ENCODE data around the gene OR13A1. TPM values are rescaled to one million over a fixed set of nuclear protein-coding genes. Genes with fewer than 3 reads are reported as not detected.
"Not testable (repeated sequence)": the region's sequence is repeated elsewhere in the genome, so short reads cannot be mapped to it uniquely, and the experiment has no call there.

Gene OR13A1
- total RNA-seq, 2 donors from 2014 or later = not detected

DNA sequence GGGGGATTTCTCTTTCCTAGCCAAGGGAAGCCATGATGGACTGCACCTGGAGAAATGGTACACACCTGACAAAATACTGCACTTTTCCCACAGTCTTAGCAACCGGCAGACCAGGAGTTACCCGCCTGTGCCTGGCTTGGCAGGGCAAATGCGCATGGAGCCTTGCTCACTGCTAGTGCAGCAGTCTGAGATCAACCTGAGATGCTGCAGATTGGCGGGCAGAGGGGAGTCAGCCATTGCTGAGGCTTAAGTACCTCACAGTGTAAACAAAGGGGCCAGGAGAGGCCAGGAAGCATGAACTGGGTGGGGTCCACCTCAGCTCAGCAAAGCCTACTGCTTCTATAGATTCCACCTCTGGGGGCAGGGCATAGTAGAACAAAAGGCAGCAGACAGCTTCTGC lies 49.4 kb downstream of the OR13A1 start:
- intact Hi-C loops (cut with DNase I) = no loop called here
- Histone ChIP-seq H3K4me3 (no peak overlapping the region), H3K36me3 (no peaks in the 10 kb centered on the region), H3K9me3 (no peaks in the 10 kb centered on the region), H3K9ac (ENCODE audit: low read depth in 2 of 2, low read length in 2 of 2) (no peak overlapping the region), H3K27ac (no peak overlapping the region), H3K27me3 (no peaks in the 10 kb centered on the region), H3K4me1 (no peaks in the 10 kb centered on the region)
- no peak for DNase-seq
- TF ChIP-seq, protein P1, sequence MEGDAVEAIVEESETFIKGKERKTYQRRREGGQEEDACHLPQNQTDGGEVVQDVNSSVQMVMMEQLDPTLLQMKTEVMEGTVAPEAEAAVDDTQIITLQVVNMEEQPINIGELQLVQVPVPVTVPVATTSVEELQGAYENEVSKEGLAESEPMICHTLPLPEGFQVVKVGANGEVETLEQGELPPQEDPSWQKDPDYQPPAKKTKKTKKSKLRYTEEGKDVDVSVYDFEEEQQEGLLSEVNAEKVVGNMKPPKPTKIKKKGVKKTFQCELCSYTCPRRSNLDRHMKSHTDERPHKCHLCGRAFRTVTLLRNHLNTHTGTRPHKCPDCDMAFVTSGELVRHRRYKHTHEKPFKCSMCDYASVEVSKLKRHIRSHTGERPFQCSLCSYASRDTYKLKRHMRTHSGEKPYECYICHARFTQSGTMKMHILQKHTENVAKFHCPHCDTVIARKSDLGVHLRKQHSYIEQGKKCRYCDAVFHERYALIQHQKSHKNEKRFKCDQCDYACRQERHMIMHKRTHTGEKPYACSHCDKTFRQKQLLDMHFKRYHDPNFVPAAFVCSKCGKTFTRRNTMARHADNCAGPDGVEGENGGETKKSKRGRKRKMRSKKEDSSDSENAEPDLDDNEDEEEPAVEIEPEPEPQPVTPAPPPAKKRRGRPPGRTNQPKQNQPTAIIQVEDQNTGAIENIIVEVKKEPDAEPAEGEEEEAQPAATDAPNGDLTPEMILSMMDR (IDR thresholded peaks at IDR 0.05) = no peak

DNA sequence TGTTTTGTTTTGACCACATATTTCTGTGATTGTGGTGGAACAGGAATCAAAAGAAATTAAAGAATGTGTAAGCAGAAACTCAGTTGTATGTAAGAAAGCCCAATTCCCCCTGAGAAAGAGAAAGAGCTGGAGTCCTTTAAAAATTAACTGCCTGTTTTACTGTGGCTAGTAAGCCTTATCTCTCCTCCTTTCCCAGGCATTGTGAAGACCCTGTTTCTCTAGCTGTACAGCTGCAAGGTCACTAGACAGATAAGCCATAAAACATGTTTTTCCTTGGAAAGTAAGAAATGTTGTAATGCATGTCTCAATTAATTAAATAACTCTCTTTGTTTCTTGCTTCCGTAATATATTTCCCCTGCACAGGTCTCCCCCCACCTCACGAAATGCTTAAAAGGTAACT lies 53.5 kb downstream of the OR13A1 start:
- Histone ChIP-seq H3K4me3 (no peak overlapping the region), H3K4me1 (no peaks in the 10 kb centered on the region), H3K36me3 (no peaks in the 10 kb centered on the region), H3K27ac (no peak overlapping the region), H3K27me3 (no peaks in the 10 kb centered on the region), H3K9me3 (no peaks in the 10 kb centered on the region), H3K9ac (ENCODE audit: low read depth in 2 of 2, low read length in 2 of 2) (no peak overlapping the region)
- TF ChIP-seq, protein P1 (IDR thresholded peaks at IDR 0.05) = no peak
- intact Hi-C loops (cut with DNase I) = no loop called here
- DNase-seq = no peak

DNA sequence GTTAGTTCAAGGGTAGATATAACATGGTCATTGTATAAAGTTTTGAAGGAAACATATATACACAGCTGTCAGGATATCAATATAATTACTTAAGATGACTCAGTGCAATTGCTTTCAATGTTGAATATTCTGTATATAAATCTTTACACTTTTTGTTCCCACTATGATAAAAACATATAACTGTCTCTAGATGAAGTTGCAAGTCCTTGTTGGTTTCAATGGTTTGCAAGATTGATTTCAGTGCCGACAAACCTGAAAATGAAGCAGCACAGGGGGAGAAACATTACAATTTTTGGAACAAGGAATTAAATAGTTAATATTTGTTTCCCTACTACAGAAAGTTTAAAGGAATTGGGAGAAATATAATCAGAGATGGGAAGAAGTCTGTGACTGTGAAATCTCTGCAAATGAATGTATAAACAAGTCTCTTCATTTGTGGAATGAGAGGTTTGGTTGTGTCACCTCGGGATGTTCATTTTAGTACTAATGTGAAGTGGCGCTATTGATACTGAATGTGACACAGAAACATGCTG lies 54.1 kb downstream of the OR13A1 start:
- Histone ChIP-seq H3K9me3 (no peaks in the 10 kb centered on the region), H3K27me3 (no peaks in the 10 kb centered on the region), H3K9ac (ENCODE audit: low read depth in 2 of 2, low read length in 2 of 2) (no peak overlapping the region), H3K36me3 (no peaks in the 10 kb centered on the region), H3K4me1 (no peaks in the 10 kb centered on the region), H3K27ac (no peak overlapping the region), H3K4me3 (no peak overlapping the region)
- TF ChIP-seq, protein P1 (IDR thresholded peaks at IDR 0.05) = no peak
- DNase-seq = no peak
- intact Hi-C loops (cut with DNase I) = no loop called here

DNA sequence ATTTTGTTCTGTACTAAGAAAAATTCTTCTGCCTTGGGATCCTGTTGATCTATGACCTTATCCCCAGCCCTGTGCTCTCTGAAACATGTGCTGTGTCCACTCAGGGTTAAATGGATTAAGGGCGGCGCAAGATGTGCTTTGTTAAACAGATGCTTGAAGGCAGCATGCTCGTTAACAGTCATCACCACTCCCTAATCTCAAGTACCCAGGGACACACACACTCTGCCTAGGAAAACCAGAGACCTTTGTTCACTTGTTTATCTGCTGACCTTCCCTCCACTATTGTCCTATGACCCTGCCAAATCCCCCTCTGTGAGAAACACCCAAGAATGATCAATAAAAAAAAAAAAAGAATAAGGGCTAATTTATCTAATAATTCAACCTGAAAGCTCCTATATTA lies 54.8 kb downstream of the OR13A1 start:
- intact Hi-C loops (cut with DNase I); H3K9me3 ChIP-seq; H3K36me3 ChIP-seq; H3K4me1 ChIP-seq; DNase-seq; H3K9ac ChIP-seq (ENCODE audit: low read depth in 2 of 2, low read length in 2 of 2); H3K27ac ChIP-seq; H3K27me3 ChIP-seq; H3K4me3 ChIP-seq: not testable (repeated sequence)

DNA sequence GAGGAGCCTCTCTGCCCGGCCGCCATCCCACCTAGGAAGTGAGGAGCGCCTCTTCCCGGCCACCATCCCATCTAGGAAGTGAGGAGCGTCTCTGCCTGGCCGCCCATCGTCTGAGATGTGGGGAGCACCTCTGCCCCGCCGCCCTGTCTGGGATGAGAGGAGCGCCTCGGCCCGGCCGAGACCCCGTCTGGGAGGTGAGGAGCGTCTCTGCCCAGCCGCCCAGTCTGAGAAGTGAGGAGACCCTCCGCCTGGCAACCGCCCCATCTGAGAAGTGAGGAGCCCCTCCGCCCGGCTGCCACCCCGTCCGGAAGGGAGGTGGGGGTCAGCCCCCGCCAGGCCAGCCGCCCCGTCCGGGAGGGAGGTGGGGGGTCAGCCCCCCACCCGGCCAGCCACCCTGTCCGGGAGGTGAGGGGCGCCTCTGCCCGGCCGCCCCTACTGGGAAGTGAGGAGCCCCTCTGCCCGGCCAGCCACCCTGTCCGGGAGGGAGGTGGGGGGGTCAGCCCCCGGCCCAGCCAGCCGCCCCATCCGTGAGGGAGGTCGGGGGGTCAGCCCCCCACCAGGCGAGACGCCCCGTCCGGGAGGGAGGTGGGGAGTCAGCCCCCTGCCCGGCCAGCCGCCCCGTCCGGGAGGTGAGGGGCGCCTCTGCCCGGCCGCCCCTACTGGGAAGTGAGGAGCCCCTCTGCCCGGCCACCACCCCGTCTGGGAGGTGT lies 55.5 kb downstream of the OR13A1 start:
- not testable (repeated sequence) for H3K4me1 ChIP-seq; DNase-seq; H3K36me3 ChIP-seq; H3K9ac ChIP-seq (ENCODE audit: low read depth in 2 of 2, low read length in 2 of 2); H3K27me3 ChIP-seq; H3K9me3 ChIP-seq; H3K27ac ChIP-seq; H3K4me3 ChIP-seq
- intact Hi-C loops (cut with DNase I) = loop anchor here (10.0 kb wide), 1 partner anchor 195 kb away; no protein-coding TSS in a partner anchor

DNA sequence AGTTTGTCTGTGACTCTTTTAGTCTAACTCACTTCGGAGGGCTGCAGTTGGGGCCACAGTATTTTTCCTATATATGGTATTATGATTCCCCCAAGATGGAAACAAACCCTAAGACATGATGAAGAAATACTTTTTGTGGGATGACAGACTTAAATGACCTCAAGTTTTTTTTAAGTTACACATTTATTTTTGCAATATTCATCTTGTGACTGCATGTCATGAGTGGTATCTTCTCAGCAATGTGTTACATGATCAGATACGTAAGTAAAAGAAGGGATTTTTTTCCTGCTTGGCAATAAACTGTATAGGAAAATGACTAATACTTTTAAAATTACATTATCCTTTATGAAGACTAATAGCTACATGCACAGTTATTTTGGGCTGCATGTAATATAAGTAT lies 57.8 kb downstream of the OR13A1 start:
- H3K27ac ChIP-seq = no peak overlapping the region
- no peak overlapping the region for H3K9ac ChIP-seq (ENCODE audit: low read depth in 2 of 2, low read length in 2 of 2)
- no peaks in the 10 kb centered on the region for H3K36me3 ChIP-seq
- no peak overlapping the region for H3K4me3 ChIP-seq
- H3K9me3 ChIP-seq = no peaks in the 10 kb centered on the region
- no peaks in the 10 kb centered on the region for H3K27me3 ChIP-seq
- DNase-seq = no peak
- TF ChIP-seq, protein P1 (IDR thresholded peaks at IDR 0.05) = no peak
- intact Hi-C loops (cut with DNase I) = loop anchor here (10.0 kb wide), 1 partner anchor 197 kb away; no protein-coding TSS in a partner anchor
- no peaks in the 10 kb centered on the region for H3K4me1 ChIP-seq
